ENCODE measurements around the gene TIMM22.

GRCh38 chr17:962166-962565, 34.8 kb upstream of the TIMM22 start:
- TF ChIP-seq GATA2 (IDR thresholded peaks at IDR 0.05; ENCODE audit: low read depth, low read length) (no peak), GATA3 (IDR thresholded peaks at IDR 0.05; ENCODE audit: low read depth, low read length) (no peak)
